H9 (cell line): Measurements from ENCODE around the gene ZNF248. TPM values are rescaled to one million over a fixed set of nuclear protein-coding genes. Genes with fewer than 3 reads are reported as not detected.

ENCODE experiments used
- DNase-seq: peaks from one replicate; pipeline ENCODE4 v3.0.0-alpha.2; 2017
- H2AFZ ChIP-seq: one replicate; pipeline ENCODE4 v1.6.1; 2013; ENCODE audit warnings: mild to moderate bottlenecking, low read length, control low read depth, moderate library complexity
- H2AK5ac ChIP-seq: 2 replicates; pipeline ENCODE4 v1.6.1; 2013; ENCODE audit warnings: low read length, control low read depth, mixed read lengths; ENCODE audit not compliant: insufficient read length
- H2BK120ac ChIP-seq: one replicate; pipeline ENCODE4 v1.6.1; 2013; ENCODE audit warnings: low read depth, mild to moderate bottlenecking, low read length, control low read depth, inconsistent platforms; ENCODE audit not compliant: poor library complexity, severe bottlenecking
- H2BK12ac ChIP-seq: 2 replicates; pipeline ENCODE4 v1.6.1; 2013; ENCODE audit warnings: low read length, control low read depth, mixed read lengths, low read depth; ENCODE audit not compliant: insufficient read length
- H2BK15ac ChIP-seq: 2 replicates; pipeline ENCODE4 v1.6.1; 2013; ENCODE audit warnings: low read depth, low read length, control low read depth
- H2BK20ac ChIP-seq: one replicate; pipeline ENCODE4 v1.6.1; 2013; ENCODE audit warnings: low read depth, mild to moderate bottlenecking, low read length, control low read depth, inconsistent platforms; ENCODE audit not compliant: poor library complexity, severe bottlenecking
- H2BK5ac ChIP-seq: 2 replicates; pipeline ENCODE4 v1.6.1; 2013; ENCODE audit warnings: low read length, control low read depth, mixed read lengths; ENCODE audit not compliant: insufficient read length
- H3K14ac ChIP-seq: 2 replicates; pipeline ENCODE4 v1.6.1; 2013; ENCODE audit warnings: low read length, control low read depth; ENCODE audit not compliant: insufficient read depth
- H3K18ac ChIP-seq: 2 replicates; pipeline ENCODE4 v1.6.1; 2013; ENCODE audit warnings: low read depth, mild to moderate bottlenecking, mixed read lengths, low read length, control low read depth; ENCODE audit not compliant: insufficient read length
- H3K23ac ChIP-seq: 2 replicates; pipeline ENCODE4 v1.6.1; 2013; ENCODE audit warnings: low read length, control low read depth, mixed read lengths, low read depth; ENCODE audit not compliant: insufficient read length
- H3K23me2 ChIP-seq: 2 replicates; pipeline ENCODE4 v1.6.1; 2013; ENCODE audit warnings: low read depth, mild to moderate bottlenecking, mixed read lengths, low read length, control low read depth; ENCODE audit not compliant: insufficient read length, poor library complexity, severe bottlenecking
- H3K27ac ChIP-seq: 2 replicates; pipeline ENCODE4 v1.5.1; 2013; ENCODE audit warnings: low read length, control low read depth, mixed read lengths, low read depth; ENCODE audit not compliant: insufficient read length
- H3K27me3 ChIP-seq: 2 replicates; pipeline ENCODE4 v1.6.1; 2013; ENCODE audit warnings: low read length, control low read depth, inconsistent platforms; ENCODE audit not compliant: insufficient read depth
- H3K4ac ChIP-seq: 2 replicates; pipeline ENCODE4 v1.6.1; 2013; ENCODE audit warnings: low read depth, mild to moderate bottlenecking, control low read depth, inconsistent platforms, low read length, moderate library complexity
- H3K4me1 ChIP-seq: 2 replicates; pipeline ENCODE4 v1.6.1; 2013; ENCODE audit warnings: low read length, control low read depth, inconsistent platforms; ENCODE audit not compliant: insufficient read depth
- H3K4me2 ChIP-seq: 2 replicates; pipeline ENCODE4 v1.6.1; 2013; ENCODE audit warnings: low read length, control low read depth, mixed read lengths; ENCODE audit not compliant: insufficient read length, insufficient read depth
- H3K56ac ChIP-seq: 2 replicates; pipeline ENCODE4 v1.6.1; 2013; ENCODE audit warnings: low read depth, mild to moderate bottlenecking, mixed read lengths, low read length, control low read depth; ENCODE audit not compliant: insufficient read length
- H3K79me1 ChIP-seq: 2 replicates; pipeline ENCODE4 v1.6.1; 2013; ENCODE audit warnings: low read depth, mild to moderate bottlenecking, moderate library complexity, low read length, control low read depth, inconsistent platforms; ENCODE audit not compliant: insufficient read depth, poor library complexity, severe bottlenecking
- H3K79me2 ChIP-seq: 2 replicates; pipeline ENCODE4 v1.6.1; 2013; ENCODE audit warnings: low read length, control low read depth, inconsistent platforms; ENCODE audit not compliant: insufficient read depth
- H3K9ac ChIP-seq: 2 replicates; pipeline ENCODE4 v1.6.1; 2013; ENCODE audit warnings: low read length, control low read depth, mixed read lengths; ENCODE audit not compliant: insufficient read length; ENCODE audit errors: extremely low read depth
- H3K9me3 ChIP-seq: one replicate; pipeline ENCODE4 v1.6.1; 2013; ENCODE audit warnings: low read depth, low read length, inconsistent platforms; ENCODE audit not compliant: control insufficient read depth
- H3T11ph ChIP-seq: one replicate; pipeline ENCODE4 v1.6.1; 2013; ENCODE audit warnings: mild to moderate bottlenecking, low read length, control low read depth, inconsistent platforms
- H4K20me1 ChIP-seq: one replicate; pipeline ENCODE4 v1.6.1; 2013; ENCODE audit not compliant: control insufficient read depth, insufficient read length, insufficient read depth
- H4K5ac ChIP-seq: 2 replicates; pipeline ENCODE4 v1.6.1; 2013; ENCODE audit warnings: low read depth, mild to moderate bottlenecking, mixed read lengths, low read length, control low read depth; ENCODE audit not compliant: insufficient read length
- H4K8ac ChIP-seq: replicated peaks from 2 replicates; pipeline ENCODE4 v1.6.1; 2013; ENCODE audit warnings: low read length, control low read depth, mixed read lengths, low read depth; ENCODE audit not compliant: insufficient read length
- H4K91ac ChIP-seq: 2 replicates; pipeline ENCODE4 v1.6.1; 2013; ENCODE audit warnings: low read depth, mild to moderate bottlenecking, moderate library complexity, mixed read lengths, low read length, control low read depth; ENCODE audit not compliant: insufficient read length
- H3K27ac Mint-ChIP-seq, 3 experiments: 2 replicates in 2 of 3; 3 replicates in 1 of 3; pipeline ENCODE4 v1.8.0; 2020 to 2021; ENCODE audit warnings: mixed read lengths in 3 of 3, mild to moderate bottlenecking in 1 of 3, moderate library complexity in 1 of 3
- H3K27me3 Mint-ChIP-seq: 2 replicates; pipeline ENCODE4 v1.8.0; 2021; ENCODE audit warnings: low read depth, mild to moderate bottlenecking, moderate library complexity, mixed read lengths
- H3K36me3 Mint-ChIP-seq, 3 experiments: 2 replicates in 2 of 3; 3 replicates in 1 of 3; pipeline ENCODE4 v1.8.0; 2020 to 2021; ENCODE audit warnings: low read depth in 3 of 3, mixed read lengths in 3 of 3; ENCODE audit not compliant: insufficient read depth in 1 of 3
- H3K4me1 Mint-ChIP-seq, 2 experiments: 2 replicates each; pipeline ENCODE4 v1.8.0; 2020; ENCODE audit warnings: mixed read lengths in 2 of 2
- H3K4me3 Mint-ChIP-seq, 2 experiments: 2 replicates in 1 of 2; 3 replicates in 1 of 2; pipeline ENCODE4 v1.8.0; 2020 to 2021; ENCODE audit warnings: mild to moderate bottlenecking in 2 of 2, mixed read lengths in 2 of 2, moderate library complexity in 1 of 2
- H3K9me3 Mint-ChIP-seq, 2 experiments: 2 replicates in 1 of 2; 3 replicates in 1 of 2; pipeline ENCODE4 v1.8.0; 2020; ENCODE audit warnings: mild to moderate bottlenecking in 2 of 2, mixed read lengths in 2 of 2, moderate library complexity in 1 of 2
- CTCF ChIP-seq: fragments of 200-600 bp; sonication (generic); conservative IDR thresholded peaks from 3 replicates; pipeline ENCODE4 v1.8.0; 2021; ENCODE audit warnings: antibody characterized with exemption, mild to moderate bottlenecking
- WGBS: extraction: QIAGEN DNeasy Blood & Tissue Kit; methylation state at CpG from one replicate; pipeline ENCODE4 v1.1.7; 2013; ENCODE audit warnings: missing lambda C conversion rate, low lambda C conversion rate, mixed read lengths; ENCODE audit not compliant: insufficient read length; ENCODE audit errors: extremely low coverage; 5-methylcytosine and 5-hydroxymethylcytosine counted together
- total RNA-seq: library from RNA; stranded (reverse); gene quantifications from 2 replicates; pipeline ENCODE4 v1.2.1, GENCODE V29; 2021

The ZNF248 gene
- total RNA-seq, 1 experiment from 2014 or later = 5.4 TPM

GRCh38 chr10:37895674-37896073, 38.3 kb upstream of the ZNF248 start:
- no peaks in the 10 kb centered on the region for H3K4me1 Mint-ChIP-seq
- Histone ChIP-seq H3K14ac (no peak overlapping the region), H3K4me2 (no peak overlapping the region), H3K9ac (no peak overlapping the region), H3K23me2 (no peaks in the 10 kb centered on the region), H4K20me1 (no peaks in the 10 kb centered on the region), H4K91ac (no peak overlapping the region), H2BK12ac (no peak overlapping the region), H2BK15ac (no peak overlapping the region), H2AFZ (no peak overlapping the region), H2BK20ac (no peak overlapping the region), H3K27me3 (no peaks in the 10 kb centered on the region), H3K4ac (no peak overlapping the region), H3K56ac (no peak overlapping the region), H3K27ac (no peak overlapping the region), H2AK5ac (no peak overlapping the region), H3K9me3 (peaks cover 27% of the 10 kb centered on the region), H2BK5ac (no peak overlapping the region), H4K8ac (no peak overlapping the region), H3K79me2 (no peaks in the 10 kb centered on the region), H3K23ac (no peak overlapping the region), H3T11ph (no peak overlapping the region), H3K4me1 (no peaks in the 10 kb centered on the region), H2BK120ac (no peak overlapping the region), H4K5ac (no peak overlapping the region), H3K79me1 (no peaks in the 10 kb centered on the region), H3K18ac (no peak overlapping the region)
- no peak for TF ChIP-seq CTCF
- DNase-seq = no peak
- no peak overlapping the region for H3K27ac Mint-ChIP-seq
- H3K9me3 Mint-ChIP-seq = peaks cover 68 to 79% of the 10 kb centered on the region in 2 experiments
- no peak overlapping the region for H3K4me3 Mint-ChIP-seq
- peaks cover 10 to 23% (median 13%) of the 10 kb centered on the region in 3 experiments for H3K36me3 Mint-ChIP-seq
- no CpG with 5 or more reads among the region's 3 CpGs for WGBS
- peaks cover 1% of the 10 kb centered on the region; the same call in 1 of the 2 replicates for H3K27me3 Mint-ChIP-seq
